Measurements from ENCODE around the gene PEAK1.

Gene PEAK1

DNA sequence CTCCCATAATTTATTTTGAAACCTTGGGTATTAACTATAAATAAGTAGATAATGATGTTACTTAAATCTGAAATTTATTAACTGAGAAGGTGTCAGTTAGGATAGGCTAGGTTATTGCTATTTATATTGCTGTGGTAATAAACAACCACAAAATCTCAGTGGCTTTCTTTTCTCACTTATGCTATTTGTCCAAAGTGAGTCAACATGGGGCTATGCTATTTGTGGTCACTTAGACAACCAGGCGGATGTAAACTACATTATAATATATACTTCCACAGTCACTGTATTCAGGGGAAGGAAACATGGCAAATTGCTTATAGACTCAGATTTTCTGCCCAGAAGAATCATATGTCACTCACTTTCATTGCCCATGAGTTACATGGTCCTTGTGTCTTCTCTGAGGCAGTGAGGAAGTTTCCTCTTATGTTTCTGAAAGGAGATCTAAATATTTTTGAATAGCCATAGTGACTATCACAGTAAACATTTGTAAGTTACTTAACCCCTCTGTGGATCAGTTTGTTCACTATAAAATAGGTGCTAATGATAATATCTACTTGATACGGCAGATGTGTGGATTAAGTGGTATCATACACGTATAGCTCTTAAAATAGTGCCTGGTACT is 20.6 kb upstream of the PEAK1 start:
- Histone ChIP-seq H3K36me3 (ENCODE audit: control insufficient read depth in 2 of 2, insufficient read depth in 1 of 2, low read length in 2 of 2) (no peaks in the 10 kb centered on the region; a peak in 1 of 3 replicates), H3K9me3 (ENCODE audit: control insufficient read depth, insufficient read depth, low read depth, low read length) (no peaks in the 10 kb centered on the region), H3K4me3 (ENCODE audit: low read depth, low read length) (no peak overlapping the region), H3K4me1 (ENCODE audit: control insufficient read depth, insufficient read depth, low read length) (peaks cover 6% of the 10 kb centered on the region), H3K27ac (ENCODE audit: extremely low read depth, low read depth, low read length) (no peak overlapping the region)
- CTCF ChIA-PET, result no interaction called here
- TF ChIP-seq ZNF514 (tag by site-specific recombination; IDR thresholded peaks at IDR 0.05), result no peak
- no peak for TF ChIP-seq SP2 (tag by site-specific recombination; IDR thresholded peaks at IDR 0.05)
- TF ChIP-seq ZNF521 (tag by site-specific recombination; IDR thresholded peaks at IDR 0.05), result no peak
- TF ChIP-seq, protein P1, sequence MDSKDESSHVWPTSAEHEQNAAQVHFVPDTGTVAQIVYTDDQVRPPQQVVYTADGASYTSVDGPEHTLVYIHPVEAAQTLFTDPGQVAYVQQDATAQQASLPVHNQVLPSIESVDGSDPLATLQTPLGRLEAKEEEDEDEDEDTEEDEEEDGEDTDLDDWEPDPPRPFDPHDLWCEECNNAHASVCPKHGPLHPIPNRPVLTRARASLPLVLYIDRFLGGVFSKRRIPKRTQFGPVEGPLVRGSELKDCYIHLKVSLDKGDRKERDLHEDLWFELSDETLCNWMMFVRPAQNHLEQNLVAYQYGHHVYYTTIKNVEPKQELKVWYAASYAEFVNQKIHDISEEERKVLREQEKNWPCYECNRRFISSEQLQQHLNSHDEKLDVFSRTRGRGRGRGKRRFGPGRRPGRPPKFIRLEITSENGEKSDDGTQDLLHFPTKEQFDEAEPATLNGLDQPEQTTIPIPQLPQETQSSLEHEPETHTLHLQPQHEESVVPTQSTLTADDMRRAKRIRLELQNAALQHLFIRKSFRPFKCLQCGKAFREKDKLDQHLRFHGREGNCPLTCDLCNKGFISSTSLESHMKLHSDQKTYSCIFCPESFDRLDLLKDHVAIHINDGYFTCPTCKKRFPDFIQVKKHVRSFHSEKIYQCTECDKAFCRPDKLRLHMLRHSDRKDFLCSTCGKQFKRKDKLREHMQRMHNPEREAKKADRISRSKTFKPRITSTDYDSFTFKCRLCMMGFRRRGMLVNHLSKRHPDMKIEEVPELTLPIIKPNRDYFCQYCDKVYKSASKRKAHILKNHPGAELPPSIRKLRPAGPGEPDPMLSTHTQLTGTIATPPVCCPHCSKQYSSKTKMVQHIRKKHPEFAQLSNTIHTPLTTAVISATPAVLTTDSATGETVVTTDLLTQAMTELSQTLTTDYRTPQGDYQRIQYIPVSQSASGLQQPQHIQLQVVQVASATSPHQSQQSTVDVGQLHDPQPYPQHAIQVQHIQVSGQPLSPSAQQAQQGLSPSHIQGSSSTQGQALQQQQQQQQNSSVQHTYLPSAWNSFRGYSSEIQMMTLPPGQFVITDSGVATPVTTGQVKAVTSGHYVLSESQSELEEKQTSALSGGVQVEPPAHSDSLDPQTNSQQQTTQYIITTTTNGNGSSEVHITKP (tag by site-specific recombination; IDR thresholded peaks at IDR 0.05), result no peak
- POLR2A ChIA-PET, result no interaction called here

DNA sequence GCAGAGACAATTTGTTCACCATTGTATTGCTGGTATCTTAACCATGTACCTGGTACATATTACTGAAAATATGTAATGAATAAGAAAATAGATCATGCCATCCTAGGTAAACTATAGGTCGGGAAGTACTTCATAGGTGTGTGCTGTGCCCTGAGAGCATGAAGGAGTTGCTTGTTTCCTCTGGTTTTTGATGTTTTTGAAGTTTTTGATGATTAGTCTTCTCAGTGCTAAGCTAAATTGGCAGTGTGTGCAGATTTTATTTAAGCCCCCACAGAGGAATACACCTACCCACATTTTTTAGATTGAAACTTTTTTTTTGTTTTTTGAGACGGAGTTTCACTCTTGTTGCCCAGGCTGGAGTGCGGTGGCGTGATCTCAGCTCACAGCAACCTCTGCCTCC is 17.4 kb upstream of the PEAK1 start:
- CTCF ChIA-PET, result no interaction called here
- TF ChIP-seq ZNF624 (tag by site-specific recombination; IDR thresholded peaks at IDR 0.05) (no peak), IKZF3 (tag by site-specific recombination; IDR thresholded peaks at IDR 0.05) (no peak), ZNF629 (tag by site-specific recombination; IDR thresholded peaks at IDR 0.05) (no peak), ZNF549 (tag by site-specific recombination; IDR thresholded peaks at IDR 0.05) (no peak), ZNF658 (tag by site-specific recombination; IDR thresholded peaks at IDR 0.05) (no peak), ZNF785 (tag by site-specific recombination; IDR thresholded peaks at IDR 0.05) (no peak), OSR2 (tag by site-specific recombination; IDR thresholded peaks at IDR 0.05) (no peak)
- TF ChIP-seq, protein P2, sequence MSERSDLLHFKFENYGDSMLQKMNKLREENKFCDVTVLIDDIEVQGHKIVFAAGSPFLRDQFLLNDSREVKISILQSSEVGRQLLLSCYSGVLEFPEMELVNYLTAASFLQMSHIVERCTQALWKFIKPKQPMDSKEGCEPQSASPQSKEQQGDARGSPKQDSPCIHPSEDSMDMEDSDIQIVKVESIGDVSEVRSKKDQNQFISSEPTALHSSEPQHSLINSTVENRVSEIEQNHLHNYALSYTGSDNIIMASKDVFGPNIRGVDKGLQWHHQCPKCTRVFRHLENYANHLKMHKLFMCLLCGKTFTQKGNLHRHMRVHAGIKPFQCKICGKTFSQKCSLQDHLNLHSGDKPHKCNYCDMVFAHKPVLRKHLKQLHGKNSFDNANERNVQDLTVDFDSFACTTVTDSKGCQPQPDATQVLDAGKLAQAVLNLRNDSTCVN (tag by site-specific recombination; optimal IDR thresholded peaks at IDR 0.05), result no peak
- TF ChIP-seq, protein P1 (tag by site-specific recombination; IDR thresholded peaks at IDR 0.05), result no peak
- Histone ChIP-seq H3K4me1 (ENCODE audit: control insufficient read depth, insufficient read depth, low read length) (peaks cover 2% of the 10 kb centered on the region), H3K4me3 (ENCODE audit: low read depth, low read length) (no peak overlapping the region), H3K9me3 (ENCODE audit: control insufficient read depth, insufficient read depth, low read depth, low read length) (no peaks in the 10 kb centered on the region), H3K27ac (ENCODE audit: extremely low read depth, low read depth, low read length) (no peak overlapping the region), H3K36me3 (ENCODE audit: control insufficient read depth in 2 of 2, insufficient read depth in 1 of 2, low read length in 2 of 2) (no peaks in the 10 kb centered on the region; a peak in 1 of 3 replicates)
- POLR2A ChIA-PET, result interaction anchor here (0.6 kb wide), 1 partner anchor 186 kb away, joined by 3 read pairs; no protein-coding TSS in a partner anchor

DNA sequence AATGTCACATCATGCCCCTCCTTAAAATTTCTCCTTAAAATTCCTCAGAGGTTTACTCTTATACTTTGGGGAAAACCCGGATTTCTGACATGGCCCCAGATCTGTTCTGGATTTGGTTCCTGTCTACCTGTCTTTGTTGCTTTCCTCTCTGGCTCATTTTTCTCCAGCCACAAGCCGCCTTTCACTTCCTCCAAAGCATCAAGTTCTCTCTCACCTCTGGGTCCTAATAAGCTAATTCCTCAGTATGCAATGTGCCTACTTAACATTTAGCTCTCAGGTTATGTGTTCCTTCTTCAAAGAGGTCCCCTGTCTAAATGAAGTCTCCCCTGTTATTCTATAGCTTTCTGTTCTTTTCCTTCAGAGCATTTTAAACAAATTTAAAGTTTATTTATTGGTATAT is 16.9 kb upstream of the PEAK1 start:
- ChIA-PET CTCF (no interaction called here), POLR2A (no interaction called here)
- no peak overlapping the region for H3K27ac ChIP-seq (ENCODE audit: extremely low read depth, low read depth, low read length)
- no peak overlapping the region for H3K4me3 ChIP-seq (ENCODE audit: low read depth, low read length)
- H3K36me3 ChIP-seq (ENCODE audit: control insufficient read depth in 2 of 2, insufficient read depth in 1 of 2, low read length in 2 of 2), result no peaks in the 10 kb centered on the region; a peak in 1 of 3 replicates
- no peaks in the 10 kb centered on the region; the same call in none of the 2 replicates for H3K4me1 ChIP-seq (ENCODE audit: control insufficient read depth, insufficient read depth, low read length)
- no peaks in the 10 kb centered on the region for H3K9me3 ChIP-seq (ENCODE audit: control insufficient read depth, insufficient read depth, low read depth, low read length)
- TF ChIP-seq IKZF3 (tag by site-specific recombination; IDR thresholded peaks at IDR 0.05) (no peak), ZNF529 (tag by site-specific recombination; IDR thresholded peaks at IDR 0.05; ENCODE audit: insufficient replicate concordance) (no peak), ZNF707 (tag by site-specific recombination; IDR thresholded peaks at IDR 0.05) (no peak), MYNN (tag by site-specific recombination; IDR thresholded peaks at IDR 0.05; ENCODE audit: borderline replicate concordance) (no peak), ZSCAN16 (tag by site-specific recombination; IDR thresholded peaks at IDR 0.05) (no peak), FEZF1 (tag by site-specific recombination; IDR thresholded peaks at IDR 0.05) (no peak), RBAK (tag by site-specific recombination; IDR thresholded peaks at IDR 0.05) (no peak), ZSCAN30 (tag by site-specific recombination; IDR thresholded peaks at IDR 0.05) (no peak)
- TF ChIP-seq, protein P3, sequence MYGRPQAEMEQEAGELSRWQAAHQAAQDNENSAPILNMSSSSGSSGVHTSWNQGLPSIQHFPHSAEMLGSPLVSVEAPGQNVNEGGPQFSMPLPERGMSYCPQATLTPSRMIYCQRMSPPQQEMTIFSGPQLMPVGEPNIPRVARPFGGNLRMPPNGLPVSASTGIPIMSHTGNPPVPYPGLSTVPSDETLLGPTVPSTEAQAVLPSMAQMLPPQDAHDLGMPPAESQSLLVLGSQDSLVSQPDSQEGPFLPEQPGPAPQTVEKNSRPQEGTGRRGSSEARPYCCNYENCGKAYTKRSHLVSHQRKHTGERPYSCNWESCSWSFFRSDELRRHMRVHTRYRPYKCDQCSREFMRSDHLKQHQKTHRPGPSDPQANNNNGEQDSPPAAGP (tag by site-specific recombination; IDR thresholded peaks at IDR 0.05), result no peak
- TF ChIP-seq, protein P4, sequence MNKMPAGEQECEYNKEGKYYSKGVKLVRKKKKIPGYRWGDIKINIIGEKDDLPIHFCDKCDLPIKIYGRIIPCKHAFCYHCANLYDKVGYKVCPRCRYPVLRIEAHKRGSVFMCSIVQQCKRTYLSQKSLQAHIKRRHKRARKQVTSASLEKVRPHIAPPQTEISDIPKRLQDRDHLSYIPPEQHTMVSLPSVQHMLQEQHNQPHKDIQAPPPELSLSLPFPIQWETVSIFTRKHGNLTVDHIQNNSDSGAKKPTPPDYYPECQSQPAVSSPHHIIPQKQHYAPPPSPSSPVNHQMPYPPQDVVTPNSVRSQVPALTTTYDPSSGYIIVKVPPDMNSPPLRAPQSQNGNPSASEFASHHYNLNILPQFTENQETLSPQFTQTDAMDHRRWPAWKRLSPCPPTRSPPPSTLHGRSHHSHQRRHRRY (tag by site-specific recombination; IDR thresholded peaks at IDR 0.05), result no peak

All from HEK293 (cell line).